ENCODE measurements around the gene METTL25.

GRCh38 chr12:82357340-82357739 lies 989 bp upstream of the METTL25 start:
- TF ChIP-seq POLR2A (IDR thresholded peaks at IDR 0.05; ENCODE audit: low read length) (no peak), GATA1 (IDR thresholded peaks at IDR 0.05; ENCODE audit: low read depth, low read length) (no peak)
